GM23248 (cell line): ENCODE results near the gene ZNF491.

Source experiments
- EZH2 ChIP-seq: fragments of 200-600 bp; sonication (generic); IDR thresholded peaks from 2 replicates; pipeline ENCODE4 v1.6.1; 2018; ENCODE audit warnings: antibody characterized with exemption, mild to moderate bottlenecking; ENCODE audit not compliant: insufficient read depth, poor library complexity, severe bottlenecking
- EZH2phosphoT487 ChIP-seq: fragments of 200-600 bp; sonication (generic); IDR thresholded peaks from 2 replicates; pipeline ENCODE4 v1.6.1; 2018; ENCODE audit warnings: antibody characterized with exemption, moderate library complexity, mild to moderate bottlenecking, low read depth; ENCODE audit not compliant: insufficient read depth

GRCh38 chr19:11754663-11755062 lies 43.7 kb upstream of the ZNF491 start:
- TF ChIP-seq EZH2 (no peak), EZH2phosphoT487 (no peak)
